GM19438 (cell line): Measurements from ENCODE around the gene CCDC60.

ENCODE experiments used
- ATAC-seq: cut with Tn5 transposase; IDR thresholded peaks from one replicate; pipeline ENCODE4 v1.9.1; 2021; ENCODE audit warnings: low read depth; ENCODE audit not compliant: unreplicated experiment

The CCDC60 gene

GRCh38 chr12:119440803-119441360 is 106.4 kb downstream of the CCDC60 start:
- no peak for ATAC-seq

- no peak for ATAC-seq
Measured at GRCh38 chr12:119444462-119445044, 110.0 kb downstream of the CCDC60 start.

- no peak for ATAC-seq
Measured at GRCh38 chr12:119446459-119446858, 111.9 kb downstream of the CCDC60 start.

GRCh38 chr12:119447126-119447525 is 112.6 kb downstream of the CCDC60 start:
- ATAC-seq = no peak

- ATAC-seq = no peak
Measured at GRCh38 chr12:119447618-119448017, 113.1 kb downstream of the CCDC60 start.

- no peak for ATAC-seq
Measured at GRCh38 chr12:119448611-119449131, 114.1 kb downstream of the CCDC60 start.

- ATAC-seq = no peak
Measured at GRCh38 chr12:119450771-119451170, 116.2 kb downstream of the CCDC60 start.

- no peak for ATAC-seq
Measured at GRCh38 chr12:119456824-119457223, 122.3 kb downstream of the CCDC60 start.

GRCh38 chr12:119457271-119457670 is 122.7 kb downstream of the CCDC60 start:
- no peak for ATAC-seq

- no peak for ATAC-seq
Measured at GRCh38 chr12:119459481-119459880, 125.0 kb downstream of the CCDC60 start.

- ATAC-seq = no peak
Measured at GRCh38 chr12:119460876-119461275, 126.3 kb downstream of the CCDC60 start.

GRCh38 chr12:119461636-119462214 is 127.2 kb downstream of the CCDC60 start:
- no peak for ATAC-seq

GRCh38 chr12:119463211-119463926 is 128.8 kb downstream of the CCDC60 start:
- no peak for ATAC-seq

- no peak for ATAC-seq
Measured at GRCh38 chr12:119468296-119468695, 133.8 kb downstream of the CCDC60 start.

- ATAC-seq = no peak
Measured at GRCh38 chr12:119475650-119476049, 141.1 kb downstream of the CCDC60 start.

- ATAC-seq = no peak
Measured at GRCh38 chr12:119476951-119477350, 142.4 kb downstream of the CCDC60 start.

- no peak for ATAC-seq
Measured at GRCh38 chr12:119479121-119479561, 144.6 kb downstream of the CCDC60 start.

- ATAC-seq = no peak
Measured at GRCh38 chr12:119480551-119480950, 146.0 kb downstream of the CCDC60 start.

GRCh38 chr12:119486599-119487154 is 152.1 kb downstream of the CCDC60 start:
- ATAC-seq = no peak

GRCh38 chr12:119491814-119492213 is 157.3 kb downstream of the CCDC60 start:
- ATAC-seq = no peak

GRCh38 chr12:119500209-119500608 is 165.7 kb downstream of the CCDC60 start:
- ATAC-seq = no peak
